ENCODE results near the gene CLN5.

CLN5 gene

GRCh38 chr13:76965759-76966421, 26.0 kb upstream of the CLN5 start:
- Histone ChIP-seq H3K36me3 (ENCODE audit: insufficient read depth, low read length) (no peaks in the 10 kb centered on the region), H3K27me3 (ENCODE audit: control insufficient read depth in 1 of 2, insufficient read depth in 2 of 2, low read length in 2 of 2) (no peaks in the 10 kb centered on the region), H3K9ac (ENCODE audit: low read length) (no peak overlapping the region), H3K4me1 (ENCODE audit: insufficient read depth, low read length) (peaks cover 6% of the 10 kb centered on the region), H3K9me3 (ENCODE audit: low read length) (no peaks in the 10 kb centered on the region), H3K27ac (ENCODE audit: low read depth, low read length) (no peak overlapping the region), H3K4me3 (ENCODE audit: low read depth in 1 of 2, low read length in 2 of 2) (no peak overlapping the region)

GRCh38 chr13:76967031-76967430, 24.9 kb upstream of the CLN5 start:
- Histone ChIP-seq H3K9me3 (ENCODE audit: low read length) (no peaks in the 10 kb centered on the region), H3K27me3 (ENCODE audit: control insufficient read depth in 1 of 2, insufficient read depth in 2 of 2, low read length in 2 of 2) (no peaks in the 10 kb centered on the region), H3K4me1 (ENCODE audit: insufficient read depth, low read length) (peaks cover 6% of the 10 kb centered on the region), H3K4me3 (ENCODE audit: low read depth in 1 of 2, low read length in 2 of 2) (no peak overlapping the region), H3K27ac (ENCODE audit: low read depth, low read length) (no peak overlapping the region), H3K9ac (ENCODE audit: low read length) (no peak overlapping the region), H3K36me3 (ENCODE audit: insufficient read depth, low read length) (no peaks in the 10 kb centered on the region)

GRCh38 chr13:76968041-76968440, 23.8 kb upstream of the CLN5 start:
- H3K27ac ChIP-seq (ENCODE audit: low read depth, low read length): no peak overlapping the region
- H3K27me3 ChIP-seq (ENCODE audit: control insufficient read depth in 1 of 2, insufficient read depth in 2 of 2, low read length in 2 of 2): no peaks in the 10 kb centered on the region
- no peaks in the 10 kb centered on the region for H3K9me3 ChIP-seq (ENCODE audit: low read length)

DNA sequence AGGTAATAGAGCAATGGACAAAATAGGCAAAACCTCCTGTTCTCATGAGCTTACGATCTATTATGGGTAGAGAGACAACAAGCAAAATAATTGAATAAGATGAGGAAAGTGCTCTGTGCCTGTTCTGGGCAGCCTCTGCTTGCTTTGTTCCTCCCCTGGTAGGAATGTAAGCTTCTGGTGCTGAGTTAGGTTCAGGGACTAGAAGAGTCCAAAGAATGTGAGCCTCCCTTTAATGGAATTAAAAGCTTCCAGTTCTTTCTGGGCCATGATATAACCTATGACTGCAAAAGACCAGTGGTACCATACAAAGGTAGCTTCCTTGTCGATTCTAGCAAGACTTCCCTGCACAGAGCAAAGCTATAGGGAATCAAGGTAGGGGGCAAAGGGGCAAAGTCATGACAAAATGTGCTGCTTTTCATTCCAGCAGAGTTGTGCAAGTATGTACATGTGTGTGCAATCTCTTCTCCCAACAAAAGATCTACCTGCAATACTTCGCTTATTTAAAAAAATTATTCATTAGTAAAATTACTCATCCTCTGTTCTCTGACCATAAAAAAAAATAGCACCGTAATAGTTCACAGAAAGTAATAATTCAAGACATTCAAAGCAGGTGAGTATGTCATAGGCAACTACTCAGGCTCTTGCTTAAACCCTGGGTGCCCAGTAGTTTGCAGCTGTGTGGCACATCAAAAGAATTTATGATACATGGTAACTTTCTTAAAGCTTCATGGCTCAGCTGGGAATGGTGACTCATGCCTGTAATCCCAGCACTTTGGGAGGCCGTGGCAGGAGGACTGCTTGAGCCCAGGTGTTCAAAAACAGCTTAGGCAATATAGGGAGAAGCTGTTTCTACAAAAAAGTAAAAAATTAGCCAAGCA, 22.2 kb upstream of the CLN5 start:
- Histone ChIP-seq H3K27me3 (ENCODE audit: control insufficient read depth in 1 of 2, insufficient read depth in 2 of 2, low read length in 2 of 2) (no peaks in the 10 kb centered on the region), H3K36me3 (ENCODE audit: insufficient read depth, low read length) (no peaks in the 10 kb centered on the region), H3K9me3 (ENCODE audit: low read length) (no peaks in the 10 kb centered on the region), H3K27ac (ENCODE audit: low read depth, low read length) (no peak overlapping the region), H3K9ac (ENCODE audit: low read length) (no peak overlapping the region), H3K4me1 (ENCODE audit: insufficient read depth, low read length) (peaks cover 6% of the 10 kb centered on the region), H3K4me3 (ENCODE audit: low read depth in 1 of 2, low read length in 2 of 2) (no peak overlapping the region)

More at GRCh38 chr13:76968041-76968440, 23.8 kb upstream of the CLN5 start:
- H3K4me3 ChIP-seq (ENCODE audit: low read depth in 1 of 2, low read length in 2 of 2): no peak overlapping the region
- H3K4me1 ChIP-seq (ENCODE audit: insufficient read depth, low read length): peaks cover 6% of the 10 kb centered on the region
- no peaks in the 10 kb centered on the region for H3K36me3 ChIP-seq (ENCODE audit: insufficient read depth, low read length)
- no peak overlapping the region for H3K9ac ChIP-seq (ENCODE audit: low read length)

DNA sequence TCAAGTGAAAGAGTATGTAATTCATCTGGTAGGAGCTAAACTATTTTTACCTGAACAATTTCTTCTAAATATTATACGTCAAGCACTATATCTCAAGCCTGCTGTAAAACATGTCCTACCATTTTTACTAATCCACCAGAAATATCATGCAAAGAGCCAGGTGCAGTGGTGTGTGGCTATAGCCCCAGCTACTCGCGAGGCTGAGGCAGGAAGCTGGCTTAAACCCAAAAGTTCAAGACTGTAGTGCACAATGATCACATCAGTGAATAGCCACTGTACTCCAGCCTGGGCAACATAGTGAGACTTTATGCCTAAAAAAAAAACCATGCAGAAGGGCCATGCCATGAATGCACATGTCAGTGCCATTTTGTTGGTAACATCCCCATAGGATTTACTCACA, 20.7 kb upstream of the CLN5 start:
- Histone ChIP-seq H3K9me3 (ENCODE audit: low read length) (no peaks in the 10 kb centered on the region), H3K27ac (ENCODE audit: low read depth, low read length) (no peak overlapping the region), H3K36me3 (ENCODE audit: insufficient read depth, low read length) (no peaks in the 10 kb centered on the region)

DNA sequence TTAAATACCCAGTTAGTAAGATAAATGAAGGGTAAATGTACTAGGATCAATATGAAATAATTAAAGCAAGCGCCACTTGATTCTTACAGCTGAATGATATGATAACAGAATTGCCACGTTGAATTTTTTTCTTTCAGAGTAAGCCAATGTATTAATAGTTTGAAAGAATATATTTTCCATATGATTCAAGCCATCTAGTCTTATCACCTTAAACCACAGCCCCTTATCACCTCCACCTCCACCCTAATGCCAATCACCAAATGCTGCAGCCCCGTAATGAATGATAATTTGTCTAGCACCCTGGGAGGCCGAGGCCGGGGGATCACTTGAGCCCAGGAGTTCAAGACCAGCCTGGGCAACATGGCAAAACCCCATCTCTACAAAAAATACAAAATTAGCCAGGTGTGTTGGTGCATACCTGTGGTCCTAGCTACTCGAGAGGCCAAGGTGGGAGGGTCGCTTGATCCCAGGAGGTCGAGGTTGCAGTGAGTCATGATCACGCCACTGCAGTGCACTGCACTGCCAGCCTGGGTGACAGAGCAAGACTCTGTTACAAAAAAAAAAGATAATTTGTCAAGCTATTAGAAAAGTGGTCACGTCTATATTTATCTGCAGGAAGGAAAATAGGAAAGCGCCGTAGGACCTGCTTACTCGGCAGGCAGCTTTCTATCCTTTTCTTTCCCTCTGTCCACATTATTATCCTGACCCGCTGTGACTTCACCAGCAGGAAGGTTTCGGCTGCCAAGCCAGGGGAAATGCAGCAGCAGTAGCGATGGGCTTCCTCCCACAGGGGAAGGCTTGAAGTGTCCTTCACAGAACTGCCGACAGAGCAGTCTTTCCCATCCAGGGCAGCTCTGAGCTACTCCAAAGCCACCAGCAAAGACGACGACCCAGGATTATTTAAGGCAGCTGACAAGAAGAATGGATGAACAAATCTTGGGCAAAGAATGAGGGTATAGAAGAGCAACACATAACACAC, 19.7 kb upstream of the CLN5 start:
- no peak overlapping the region for H3K4me3 ChIP-seq (ENCODE audit: low read depth in 1 of 2, low read length in 2 of 2)
- H3K9ac ChIP-seq (ENCODE audit: low read length): no peak overlapping the region
- H3K27ac ChIP-seq (ENCODE audit: low read depth, low read length): no peak overlapping the region
- H3K27me3 ChIP-seq (ENCODE audit: control insufficient read depth in 1 of 2, insufficient read depth in 2 of 2, low read length in 2 of 2): no peaks in the 10 kb centered on the region
- no peaks in the 10 kb centered on the region for H3K4me1 ChIP-seq (ENCODE audit: insufficient read depth, low read length)
- H3K36me3 ChIP-seq (ENCODE audit: insufficient read depth, low read length): no peaks in the 10 kb centered on the region
- H3K9me3 ChIP-seq (ENCODE audit: low read length): no peaks in the 10 kb centered on the region

More for the DNA sequence above, 20.7 kb upstream of the CLN5 start:
- H3K4me1 ChIP-seq (ENCODE audit: insufficient read depth, low read length): no peaks in the 10 kb centered on the region
- no peak overlapping the region for H3K4me3 ChIP-seq (ENCODE audit: low read depth in 1 of 2, low read length in 2 of 2)
- no peak overlapping the region for H3K9ac ChIP-seq (ENCODE audit: low read length)
- no peaks in the 10 kb centered on the region for H3K27me3 ChIP-seq (ENCODE audit: control insufficient read depth in 1 of 2, insufficient read depth in 2 of 2, low read length in 2 of 2)

DNA sequence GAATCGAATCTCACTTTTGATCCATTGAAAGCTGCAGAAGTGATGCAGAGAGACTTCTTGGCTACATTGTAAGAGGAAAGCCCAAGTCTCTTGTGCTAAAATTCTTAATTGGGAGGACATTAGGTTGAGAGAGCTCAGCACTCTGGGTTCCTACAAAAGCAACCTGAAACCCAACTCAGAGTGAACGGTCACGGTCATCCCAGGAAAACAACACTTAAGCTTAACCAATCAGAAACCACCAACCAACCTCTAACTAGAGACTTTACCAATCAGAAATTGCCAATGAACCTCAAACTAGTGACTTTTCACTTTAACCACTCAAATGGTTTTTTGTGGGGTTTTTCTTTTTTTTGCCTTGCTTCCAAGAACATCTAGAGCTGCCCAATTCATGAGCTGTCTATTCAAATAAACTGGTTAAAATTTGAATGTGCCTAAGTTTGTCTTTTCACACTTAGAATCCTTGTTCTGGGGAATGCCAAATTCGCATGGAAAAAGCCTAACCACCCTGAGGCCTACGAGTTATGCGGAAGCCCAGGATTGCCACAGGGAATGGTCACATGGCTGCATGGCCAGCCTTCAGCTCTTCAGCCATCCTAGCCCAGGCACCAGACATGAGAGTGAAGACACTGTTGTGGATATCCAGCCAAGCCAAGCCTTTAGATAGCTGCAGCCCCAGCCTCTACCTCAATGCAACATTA, 17.8 kb upstream of the CLN5 start:
- no peak overlapping the region for H3K4me3 ChIP-seq (ENCODE audit: low read depth in 1 of 2, low read length in 2 of 2)
- H3K27ac ChIP-seq (ENCODE audit: low read depth, low read length): no peak overlapping the region
- H3K27me3 ChIP-seq (ENCODE audit: control insufficient read depth in 1 of 2, insufficient read depth in 2 of 2, low read length in 2 of 2): no peaks in the 10 kb centered on the region
- H3K9ac ChIP-seq (ENCODE audit: low read length): no peak overlapping the region
- H3K9me3 ChIP-seq (ENCODE audit: low read length): no peaks in the 10 kb centered on the region
- no peaks in the 10 kb centered on the region for H3K4me1 ChIP-seq (ENCODE audit: insufficient read depth, low read length)
- no peaks in the 10 kb centered on the region for H3K36me3 ChIP-seq (ENCODE audit: insufficient read depth, low read length)

DNA sequence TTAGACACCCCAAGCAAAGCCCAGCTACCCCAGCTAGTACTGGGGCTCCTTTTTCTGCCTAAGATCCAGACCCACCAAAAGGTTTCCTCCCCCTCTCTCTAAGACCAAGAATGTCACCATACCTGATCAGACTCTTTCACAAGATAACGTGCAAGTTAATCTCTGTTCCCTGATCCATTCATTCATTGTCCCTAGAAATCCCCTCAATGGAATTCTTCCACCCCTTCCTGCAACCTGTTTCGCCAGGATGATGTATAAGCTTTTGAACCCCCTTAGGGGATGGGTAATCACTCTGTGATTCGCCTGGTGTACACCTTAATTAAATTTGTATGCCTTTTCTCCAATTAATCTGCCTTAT, 17.3 kb upstream of the CLN5 start:
- no peak overlapping the region for H3K9ac ChIP-seq (ENCODE audit: low read length)
- no peaks in the 10 kb centered on the region for H3K27me3 ChIP-seq (ENCODE audit: control insufficient read depth in 1 of 2, insufficient read depth in 2 of 2, low read length in 2 of 2)
- H3K4me1 ChIP-seq (ENCODE audit: insufficient read depth, low read length): no peaks in the 10 kb centered on the region
- H3K9me3 ChIP-seq (ENCODE audit: low read length): no peaks in the 10 kb centered on the region
- no peak overlapping the region for H3K27ac ChIP-seq (ENCODE audit: low read depth, low read length)
- no peak overlapping the region for H3K4me3 ChIP-seq (ENCODE audit: low read depth in 1 of 2, low read length in 2 of 2)
- no peaks in the 10 kb centered on the region for H3K36me3 ChIP-seq (ENCODE audit: insufficient read depth, low read length)

DNA sequence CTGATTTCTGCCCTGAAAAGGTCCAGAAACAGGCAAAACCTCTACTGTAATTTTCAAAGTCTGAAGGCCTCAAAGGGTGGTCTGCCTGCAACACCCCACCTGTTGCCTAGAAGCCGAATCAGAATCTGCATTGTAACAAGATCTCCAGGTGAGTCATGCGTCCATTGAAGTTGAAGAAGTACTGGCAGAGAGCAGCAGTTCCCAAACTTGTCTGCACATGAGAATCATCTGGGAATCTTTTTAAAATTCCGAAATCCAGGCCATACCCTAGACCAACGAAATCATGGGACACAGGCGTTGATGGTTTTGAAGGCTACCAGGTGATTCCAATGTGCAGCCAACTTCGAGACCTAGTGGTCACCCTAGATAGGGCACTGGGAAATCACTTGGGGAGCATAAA, 16.0 kb upstream of the CLN5 start:
- H3K36me3 ChIP-seq (ENCODE audit: insufficient read depth, low read length): no peaks in the 10 kb centered on the region
- no peak overlapping the region for H3K27ac ChIP-seq (ENCODE audit: low read depth, low read length)
- peaks cover 0 to 7% of the 10 kb centered on the region in 2 donors for H3K27me3 ChIP-seq (ENCODE audit: control insufficient read depth in 1 of 2, insufficient read depth in 2 of 2, low read length in 2 of 2)
- H3K4me3 ChIP-seq (ENCODE audit: low read depth in 1 of 2, low read length in 2 of 2): no peak overlapping the region
- no peaks in the 10 kb centered on the region for H3K9me3 ChIP-seq (ENCODE audit: low read length)
- no peak overlapping the region for H3K9ac ChIP-seq (ENCODE audit: low read length)
- H3K4me1 ChIP-seq (ENCODE audit: insufficient read depth, low read length): no peaks in the 10 kb centered on the region

- Histone ChIP-seq H3K4me1 (ENCODE audit: insufficient read depth, low read length) (no peaks in the 10 kb centered on the region), H3K9me3 (ENCODE audit: low read length) (no peaks in the 10 kb centered on the region), H3K4me3 (ENCODE audit: low read depth in 1 of 2, low read length in 2 of 2) (no peak overlapping the region), H3K36me3 (ENCODE audit: insufficient read depth, low read length) (no peaks in the 10 kb centered on the region), H3K27me3 (ENCODE audit: control insufficient read depth in 1 of 2, insufficient read depth in 2 of 2, low read length in 2 of 2) (peaks cover 0 to 7% of the 10 kb centered on the region in 2 donors), H3K27ac (ENCODE audit: low read depth, low read length) (no peak overlapping the region), H3K9ac (ENCODE audit: low read length) (no peak overlapping the region)
These were observed 15.4 kb upstream of the CLN5 start for GRCh38 chr13:76976490-76976889.

- H3K4me3 ChIP-seq (ENCODE audit: low read depth in 1 of 2, low read length in 2 of 2): no peak overlapping the region
- H3K27ac ChIP-seq (ENCODE audit: low read depth, low read length): no peak overlapping the region
- H3K27me3 ChIP-seq (ENCODE audit: control insufficient read depth in 1 of 2, insufficient read depth in 2 of 2, low read length in 2 of 2): peaks cover 0 to 7% of the 10 kb centered on the region in 2 donors
These were observed 15.0 kb upstream of the CLN5 start for GRCh38 chr13:76976929-76977328.

More at GRCh38 chr13:76976929-76977328, 15.0 kb upstream of the CLN5 start:
- Histone ChIP-seq H3K9ac (ENCODE audit: low read length) (no peak overlapping the region), H3K36me3 (ENCODE audit: insufficient read depth, low read length) (no peaks in the 10 kb centered on the region), H3K4me1 (ENCODE audit: insufficient read depth, low read length) (no peaks in the 10 kb centered on the region), H3K9me3 (ENCODE audit: low read length) (no peaks in the 10 kb centered on the region)

All from muscle layer of colon (tissue), 2 donors.